ENCODE results near the gene GPR35. TPM values are rescaled to one million over a fixed set of nuclear protein-coding genes. Genes with fewer than 3 reads are reported as not detected.

The GPR35 gene
- total and polyA plus RNA-seq, 2 of the 13 experiments (the other 11 are each of a cell fraction or from before 2014, with no cell fraction given), result 27.1 to 44.2 TPM

- TF ChIP-seq ZNF512B (CRISPR knock-in tag; IDR thresholded peaks at IDR 0.05; ENCODE audit: borderline replicate concordance) (no peak), ZNF331 (CRISPR knock-in tag; IDR thresholded peaks at IDR 0.05) (peak; percentile 82; the same call in 1 of the 2 replicates), SALL1 (CRISPR knock-in tag; IDR thresholded peaks at IDR 0.05) (peak; percentile 92), CREB3 (CRISPR knock-in tag; IDR thresholded peaks at IDR 0.05) (no peak), PHF5A (CRISPR knock-in tag; IDR thresholded peaks at IDR 0.05; ENCODE audit: low read depth, unreplicated experiment) (peak; percentile 63), TERF1 (CRISPR knock-in tag; IDR thresholded peaks at IDR 0.05) (no peak), ZNF274 (CRISPR knock-in tag; IDR thresholded peaks at IDR 0.05) (0 out of 2 replicates have a peak, but pooled peaks have one; percentile 34), ARNT2 (CRISPR knock-in tag; IDR thresholded peaks at IDR 0.05; ENCODE audit: low read depth) (0 out of 2 replicates have a peak, but pooled peaks have one; percentile 75), PAF1 (CRISPR knock-in tag; IDR thresholded peaks at IDR 0.05) (no peak), TSC22D2 (CRISPR knock-in tag; IDR thresholded peaks at IDR 0.05; ENCODE audit: borderline replicate concordance) (peak; percentile 73; the same call in 1 of the 2 replicates), ZNF777 (CRISPR knock-in tag; IDR thresholded peaks at IDR 0.05) (no peak), ZNF275 (CRISPR knock-in tag; IDR thresholded peaks at IDR 0.05; ENCODE audit: borderline replicate concordance) (no peak), PCBP1 (IDR thresholded peaks at IDR 0.05; ENCODE audit: borderline replicate concordance, low read depth, low read length) (no peak), ZNF292 (CRISPR knock-in tag; IDR thresholded peaks at IDR 0.05; ENCODE audit: borderline replicate concordance, low read depth) (peak; percentile 72; the same call in 1 of the 2 replicates), GATAD1 (CRISPR knock-in tag; IDR thresholded peaks at IDR 0.05) (peak; percentile 80), HOXD1 (CRISPR knock-in tag; IDR thresholded peaks at IDR 0.05) (no peak), ZNF569 (CRISPR knock-in tag; IDR thresholded peaks at IDR 0.05; ENCODE audit: borderline replicate concordance) (no peak; the same call in 1 of the 2 replicates), DMAP1 (CRISPR knock-in tag; IDR thresholded peaks at IDR 0.05) (peak; percentile 69; the same call in 1 of the 2 replicates), ZNF441 (CRISPR knock-in tag; IDR thresholded peaks at IDR 0.05; ENCODE audit: borderline replicate concordance) (peak; percentile 84; the same call in 1 of the 2 replicates), YEATS4 (CRISPR knock-in tag; IDR thresholded peaks at IDR 0.05; ENCODE audit: borderline replicate concordance) (peak; percentile 64; the same call in 1 of the 2 replicates), TEAD2 (CRISPR knock-in tag; IDR thresholded peaks at IDR 0.05) (no peak), PHF21A (CRISPR knock-in tag; IDR thresholded peaks at IDR 0.05) (peak; percentile 7), CHCHD3 (CRISPR knock-in tag; IDR thresholded peaks at IDR 0.05) (no peak), ZNF564 (CRISPR knock-in tag; IDR thresholded peaks at IDR 0.05) (0 out of 2 replicates have a peak, but pooled peaks have one; percentile 47), BHLHE40 (IDR thresholded peaks at IDR 0.05; ENCODE audit: low read length) (peak; percentile 56)
These were observed 20.9 kb upstream of the GPR35 start (continued) for GRCh38 chr2:240604291-240604938.
